IMR-90 (cell line): Measurements from ENCODE around the gene MTG1. TPM values are rescaled to one million over a fixed set of nuclear protein-coding genes. Genes with fewer than 3 reads are reported as not detected.

Source experiments
- ATAC-seq: fragments of 200-7000 bp; cut with Tn5 transposase; 2 replicates; pipeline ENCODE4 v1.9.1; 2020; ENCODE audit warnings: low read depth, mild to moderate bottlenecking, moderate library complexity
- BruUV-seq: library from RNA; stranded (reverse); fragments of 400-500 nt; replicated peaks from 2 replicates; lab custom pipeline; 2021; lab: Mats Ljungman, UMichigan
- CTCF ChIA-PET: fragments of 300-600 bp; formaldehyde crosslinking; extraction: SDS; loops from one replicate; lab custom pipeline; 2021; ENCODE audit warnings: antibody characterized with exemption; lab: Yijun Ruan, JAX
- POLR2A ChIA-PET: fragments of 300-600 bp; sonication (Branson Sonifier 250); formaldehyde crosslinking; loops from one replicate; lab custom pipeline; 2022; ENCODE audit warnings: antibody characterized with exemption; ENCODE audit not compliant: unreplicated experiment; lab: Charles Lee
- DNase-seq: peaks from one replicate; pipeline ENCODE4 v3.0.0; 2013
- H2AFZ ChIP-seq: replicated peaks from 2 replicates; pipeline ENCODE3; 2013; ENCODE audit warnings: low read length, mild to moderate bottlenecking; ENCODE audit not compliant: poor library complexity
- H2AK5ac ChIP-seq: 2 replicates; pipeline ENCODE4 v1.6.1; 2013; ENCODE audit warnings: low read depth, low read length, inconsistent platforms
- H2AK9ac ChIP-seq: replicated peaks from 2 replicates; pipeline ENCODE3; 2013; ENCODE audit warnings: mild to moderate bottlenecking, low read depth, low read length, moderate library complexity; ENCODE audit not compliant: poor library complexity
- H2BK120ac ChIP-seq: 2 replicates; pipeline ENCODE4 v1.6.1; 2013; ENCODE audit warnings: low read depth, low read length, inconsistent platforms
- H2BK15ac ChIP-seq: 3 replicates; pipeline ENCODE4 v1.6.1; 2013; ENCODE audit warnings: low read depth, low read length, inconsistent platforms
- H2BK20ac ChIP-seq: 2 replicates; pipeline ENCODE4 v1.6.1; 2013; ENCODE audit warnings: low read depth, mild to moderate bottlenecking, inconsistent platforms, low read length, moderate library complexity
- H2BK5ac ChIP-seq: 2 replicates; pipeline ENCODE4 v1.6.1; 2013; ENCODE audit warnings: mild to moderate bottlenecking, low read depth, low read length, inconsistent platforms; ENCODE audit not compliant: poor library complexity, severe bottlenecking
- H3K14ac ChIP-seq: replicated peaks from 2 replicates; pipeline ENCODE4 v1.6.1; 2013; ENCODE audit warnings: low read depth, low read length, inconsistent platforms
- H3K18ac ChIP-seq: 2 replicates; pipeline ENCODE4 v1.6.1; 2013; ENCODE audit warnings: low read depth, low read length, control low read depth
- H3K23ac ChIP-seq: 2 replicates; pipeline ENCODE4 v1.6.1; 2013; ENCODE audit warnings: low read depth, low read length, inconsistent platforms
- H3K27ac ChIP-seq: 2 replicates; pipeline ENCODE4 v1.5.1; 2013; ENCODE audit warnings: mild to moderate bottlenecking, control low read depth, low read length; ENCODE audit not compliant: insufficient read depth
- H3K27me3 ChIP-seq: 2 replicates; pipeline ENCODE4 v1.6.1; 2013; ENCODE audit warnings: low read length; ENCODE audit not compliant: control insufficient read depth, insufficient read depth
- H3K36me3 ChIP-seq: 2 replicates; pipeline ENCODE4 v1.6.1; 2013; ENCODE audit warnings: low read length, mixed read lengths; ENCODE audit not compliant: control insufficient read depth, insufficient read depth
- H3K4ac ChIP-seq: 2 replicates; pipeline ENCODE4 v1.6.1; 2013; ENCODE audit warnings: low read depth, low read length, inconsistent platforms
- H3K4me1 ChIP-seq: 2 replicates; pipeline ENCODE4 v1.6.1; 2013; ENCODE audit warnings: low read length, mixed read lengths; ENCODE audit not compliant: control insufficient read depth, insufficient read depth
- H3K4me2 ChIP-seq: 2 replicates; pipeline ENCODE4 v1.6.1; 2013; ENCODE audit warnings: low read depth, mild to moderate bottlenecking, control low read depth, low read length, moderate library complexity
- H3K4me3 ChIP-seq: 2 replicates; pipeline ENCODE4 v1.5.1; 2013; ENCODE audit warnings: low read depth, mild to moderate bottlenecking, control low read depth, low read length, moderate library complexity; ENCODE audit not compliant: insufficient read depth
- H3K56ac ChIP-seq: 2 replicates; pipeline ENCODE4 v1.6.1; 2013; ENCODE audit warnings: low read length, inconsistent platforms; ENCODE audit not compliant: insufficient read depth; ENCODE audit errors: extremely low read depth
- H3K79me1 ChIP-seq, 2 experiments: 2 replicates each; pipeline ENCODE4 v1.6.1; 2013; ENCODE audit warnings: low read length in 2 of 2, inconsistent platforms in 1 of 2, low read depth in 1 of 2
- H3K9ac ChIP-seq: 2 replicates; pipeline ENCODE4 v1.6.1; 2013; ENCODE audit warnings: low read depth, low read length, control low read depth
- H3K9me1 ChIP-seq: 2 replicates; pipeline ENCODE4 v1.6.1; 2013; ENCODE audit warnings: low read length, inconsistent platforms; ENCODE audit not compliant: insufficient read depth
- H3K9me3 ChIP-seq: 2 replicates; pipeline ENCODE4 v1.6.1; 2013; ENCODE audit warnings: low read length; ENCODE audit not compliant: control insufficient read depth, insufficient read depth
- H4K20me1 ChIP-seq: 2 replicates; pipeline ENCODE4 v1.6.1; 2013; ENCODE audit warnings: low read length, inconsistent platforms; ENCODE audit not compliant: insufficient read depth
- H4K5ac ChIP-seq: 2 replicates; pipeline ENCODE4 v1.6.1; 2013; ENCODE audit warnings: mild to moderate bottlenecking, low read depth, low read length, control low read depth
- H4K8ac ChIP-seq, 2 experiments: 2 replicates each; pipeline ENCODE4 v1.6.1; 2013; ENCODE audit warnings: low read depth in 2 of 2, low read length in 2 of 2, control low read depth in 1 of 2, inconsistent platforms in 1 of 2
- H4K91ac ChIP-seq: 2 replicates; pipeline ENCODE4 v1.6.1; 2013; ENCODE audit warnings: low read depth, low read length, inconsistent platforms; ENCODE audit not compliant: insufficient read depth
- BHLHE40 ChIP-seq: fragments of 150-350 bp; IDR thresholded peaks from 2 replicates; pipeline ENCODE4 v1.6.1; 2016; ENCODE audit warnings: mild to moderate bottlenecking, low read depth, low read length
- CEBPB ChIP-seq: IDR thresholded peaks from 2 replicates; pipeline ENCODE4 v1.6.1; 2012; ENCODE audit warnings: low read depth, low read length, improper control_type of control experiment
- CTCF ChIP-seq: conservative IDR thresholded peaks from 2 replicates; pipeline ENCODE4 v1.5.1; 2012; ENCODE audit warnings: mild to moderate bottlenecking, low read depth, low read length, improper control_type of control experiment
- ELK1 ChIP-seq: fragments of 150-350 bp; IDR thresholded peaks from 2 replicates; pipeline ENCODE4 v1.6.1; 2016; ENCODE audit warnings: low read depth, mild to moderate bottlenecking, low read length, moderate library complexity, borderline replicate concordance
- FOS ChIP-seq: fragments of 150-350 bp; IDR thresholded peaks from 2 replicates; pipeline ENCODE4 v1.6.1; 2016; ENCODE audit warnings: low read depth, low read length
- MAFK ChIP-seq: IDR thresholded peaks from 2 replicates; pipeline ENCODE4 v1.6.1; 2012; ENCODE audit warnings: low read depth, low read length, improper control_type of control experiment
- MXI1 ChIP-seq: IDR thresholded peaks from 2 replicates; pipeline ENCODE4 v1.6.1; 2012; ENCODE audit warnings: low read depth, mild to moderate bottlenecking, low read length, moderate library complexity, borderline replicate concordance
- NFE2L2 ChIP-seq: fragments of 150-350 bp; IDR thresholded peaks from 2 replicates; pipeline ENCODE4 v1.6.1; 2016; ENCODE audit warnings: low read depth, mild to moderate bottlenecking, low read length
- POLR2A ChIP-seq: IDR thresholded peaks from 2 replicates; pipeline ENCODE4 v1.6.1; 2012; ENCODE audit warnings: mild to moderate bottlenecking, low read depth, low read length
- RAD21 ChIP-seq: IDR thresholded peaks from 2 replicates; pipeline ENCODE4 v1.6.1; 2012; ENCODE audit warnings: low read length, improper control_type of control experiment
- RCOR1 ChIP-seq: IDR thresholded peaks from 2 replicates; pipeline ENCODE4 v1.6.1; 2012; ENCODE audit warnings: mild to moderate bottlenecking, low read length, improper control_type of control experiment; ENCODE audit not compliant: insufficient replicate concordance
- RFX5 ChIP-seq: IDR thresholded peaks from 2 replicates; pipeline ENCODE4 v1.8.0; 2012; ENCODE audit warnings: low read depth, mild to moderate bottlenecking, low read length, moderate library complexity
- SMC3 ChIP-seq: fragments of 150-350 bp; IDR thresholded peaks from 2 replicates; pipeline ENCODE4 v1.6.1; 2016; ENCODE audit warnings: low read depth, mild to moderate bottlenecking, antibody characterized with exemption, low read length, moderate library complexity
- USF2 ChIP-seq: fragments of 150-350 bp; IDR thresholded peaks from 2 replicates; pipeline ENCODE4 v1.6.1; 2017; ENCODE audit warnings: mild to moderate bottlenecking, antibody characterized with exemption, low read length, low read depth
- WGBS, 2 experiments: methylation state at CpG; one replicate each; pipeline versions ENCODE4 v1.1.5 to v1.1.7; 2013; ENCODE audit warnings: missing lambda C conversion rate in 2 of 2; ENCODE audit not compliant: insufficient read length in 1 of 2; ENCODE audit errors: extremely low coverage in 2 of 2; 5-methylcytosine and 5-hydroxymethylcytosine counted together
- dilution Hi-C: fragments of 300-500 bp; cut with HindIII; formaldehyde crosslinking; loops from one replicate; pipeline ENCODE4 v1.14.3; 2018; ENCODE audit warnings: low sequenced_read_pairs; ENCODE audit not compliant: unreplicated experiment
- in situ Hi-C: fragments of 300-500 bp; cut with MboI; formaldehyde crosslinking; loops from 3 replicates; pipeline ENCODE4 v1.14.3; 2019; ENCODE audit warnings: low sequenced_read_pairs, inconsistent platforms, mixed read lengths
- intact Hi-C: fragments of 100-400 bp; cut with micrococcal nuclease; formaldehyde crosslinking; loops from 2 replicates; pipeline ENCODE4 v1.10.0; 2022
- polyA plus RNA-seq, 3 experiments: library from polyadenylated mRNA; depleted of rRNA; stranded (reverse); fragments of >200 nt; gene quantifications; 2 replicates each; pipeline ENCODE4 v1.2.3, GENCODE V29; 2012; ENCODE audit warnings: low replicate concordance in 1 of 3
- total RNA-seq: library from RNA; depleted of rRNA; stranded (reverse); fragments of >200 nt; gene quantifications from 2 replicates; pipeline ENCODE4 v1.2.3, GENCODE V29; 2012

MTG1 gene
- total and polyA plus RNA-seq, 2 of the 4 experiments (the other 2 are of a cell fraction): 38.5 to 64.8 TPM

GRCh38 chr10:133456041-133456951, 62.3 kb downstream of the MTG1 start:
- H3K9me3 ChIP-seq: no peaks in the 10 kb centered on the region
- H3K9ac ChIP-seq: no peak overlapping the region
- WGBS, 2 experiments: 83% methylated on average over 24 of the region's 46 CpGs; no CpG with 5 or more reads in 1 of the 2 experiments
- ATAC-seq: no peak
- H3K27me3 ChIP-seq: no peaks in the 10 kb centered on the region
- no peaks in the 10 kb centered on the region for H3K4me1 ChIP-seq
- no peak overlapping the region for H3K4ac ChIP-seq
- no peaks in the 10 kb centered on the region for H3K79me1 ChIP-seq
- H4K5ac ChIP-seq: no peak overlapping the region
- no peak for DNase-seq
- no peak overlapping the region for H3K18ac ChIP-seq
- H2BK120ac ChIP-seq: no peak overlapping the region
- no peak overlapping the region for H2AK5ac ChIP-seq
- no peak overlapping the region for H4K8ac ChIP-seq
- H2BK15ac ChIP-seq: no peak overlapping the region
- no peak overlapping the region for H2BK20ac ChIP-seq
- H2BK5ac ChIP-seq: no peak overlapping the region
- TF ChIP-seq ELK1: no peak
- no peak for TF ChIP-seq MXI1
- no peak for TF ChIP-seq RCOR1
- TF ChIP-seq FOS: no peak
- TF ChIP-seq SMC3: no peak
- TF ChIP-seq NFE2L2: no peak
- TF ChIP-seq USF2: no peak
- no peak for TF ChIP-seq BHLHE40
- TF ChIP-seq CTCF: no peak
- no peak for TF ChIP-seq RAD21
- no peak for TF ChIP-seq MAFK
- TF ChIP-seq CEBPB: no peak
- TF ChIP-seq RFX5: no peak
- TF ChIP-seq POLR2A: no peak
- dilution Hi-C loops: no loop called here
- no peak overlapping the region for H2AK9ac ChIP-seq
- no peak overlapping the region for H3K14ac ChIP-seq
- H4K20me1 ChIP-seq: no peaks in the 10 kb centered on the region
- H3K4me2 ChIP-seq: no peak overlapping the region
- H2AFZ ChIP-seq: peak overlapping the region; percentile 14
- BruUV-seq: no TSS peak
- no peak overlapping the region for H4K91ac ChIP-seq
- H3K9me1 ChIP-seq: no peaks in the 10 kb centered on the region
- ChIA-PET POLR2A (no interaction called here), CTCF (no interaction called here)
- no peaks in the 10 kb centered on the region for H3K36me3 ChIP-seq
- intact Hi-C loops: no loop called here
- H3K4me3 ChIP-seq: no peak overlapping the region
- H3K56ac ChIP-seq: no peak overlapping the region
- no peak overlapping the region for H3K23ac ChIP-seq
- H3K27ac ChIP-seq: no peak overlapping the region
- in situ Hi-C loops: no loop called here
